ENCODE measurements around the gene CENATAC.

Gene CENATAC

GRCh38 chr11:119019996-119020395 lies 22.1 kb downstream of the CENATAC start:
- no peak for TF ChIP-seq CTCF (IDR thresholded peaks at IDR 0.05)

- TF ChIP-seq CTCF (IDR thresholded peaks at IDR 0.05) = no peak
Observed at GRCh38 chr11:119021631-119022030, 23.7 kb downstream of the CENATAC start.

- TF ChIP-seq CTCF (IDR thresholded peaks at IDR 0.05) = no peak
Observed at GRCh38 chr11:119023741-119024140, 25.8 kb downstream of the CENATAC start.

GRCh38 chr11:119024430-119025098 lies 26.6 kb downstream of the CENATAC start:
- TF ChIP-seq CTCF (IDR thresholded peaks at IDR 0.05) = no peak

- no peak for TF ChIP-seq CTCF (IDR thresholded peaks at IDR 0.05)
Observed at GRCh38 chr11:119025099-119025473, 27.1 kb downstream of the CENATAC start.

GRCh38 chr11:119025541-119025940 lies 27.6 kb downstream of the CENATAC start:
- TF ChIP-seq CTCF (IDR thresholded peaks at IDR 0.05) = no peak

GRCh38 chr11:119025978-119026766 lies 28.2 kb downstream of the CENATAC start:
- no peak for TF ChIP-seq CTCF (IDR thresholded peaks at IDR 0.05)

Data from LNCAP (cell line).